HL-60 (cell line): Measurements from ENCODE around the gene CSNK1D.

ENCODE experiments used
- GABPA ChIP-seq: IDR thresholded peaks from 2 replicates; pipeline ENCODE4 v1.6.1; 2012; ENCODE audit warnings: low read depth
- POLR2AphosphoS5 ChIP-seq: IDR thresholded peaks from 2 replicates; pipeline ENCODE4 v1.6.1; 2012; ENCODE audit warnings: low read depth
- REST ChIP-seq: IDR thresholded peaks from 2 replicates; pipeline ENCODE4 v1.6.1; 2012; ENCODE audit warnings: low read depth; ENCODE audit not compliant: insufficient replicate concordance
- SPI1 ChIP-seq: IDR thresholded peaks from 2 replicates; pipeline ENCODE4 v1.6.1; 2012; ENCODE audit warnings: low read depth, mild to moderate bottlenecking, borderline replicate concordance
- TF ChIP-seq, protein P1 (sequence below): IDR thresholded peaks from one replicate; pipeline ENCODE4 v1.5.1; 2011; ENCODE audit warnings: low read length, control low read depth, inconsistent platforms; ENCODE audit not compliant: insufficient read depth

GRCh38 chr17:82239401-82239925 is 34.0 kb downstream of the CSNK1D start:
- TF ChIP-seq, protein P1, sequence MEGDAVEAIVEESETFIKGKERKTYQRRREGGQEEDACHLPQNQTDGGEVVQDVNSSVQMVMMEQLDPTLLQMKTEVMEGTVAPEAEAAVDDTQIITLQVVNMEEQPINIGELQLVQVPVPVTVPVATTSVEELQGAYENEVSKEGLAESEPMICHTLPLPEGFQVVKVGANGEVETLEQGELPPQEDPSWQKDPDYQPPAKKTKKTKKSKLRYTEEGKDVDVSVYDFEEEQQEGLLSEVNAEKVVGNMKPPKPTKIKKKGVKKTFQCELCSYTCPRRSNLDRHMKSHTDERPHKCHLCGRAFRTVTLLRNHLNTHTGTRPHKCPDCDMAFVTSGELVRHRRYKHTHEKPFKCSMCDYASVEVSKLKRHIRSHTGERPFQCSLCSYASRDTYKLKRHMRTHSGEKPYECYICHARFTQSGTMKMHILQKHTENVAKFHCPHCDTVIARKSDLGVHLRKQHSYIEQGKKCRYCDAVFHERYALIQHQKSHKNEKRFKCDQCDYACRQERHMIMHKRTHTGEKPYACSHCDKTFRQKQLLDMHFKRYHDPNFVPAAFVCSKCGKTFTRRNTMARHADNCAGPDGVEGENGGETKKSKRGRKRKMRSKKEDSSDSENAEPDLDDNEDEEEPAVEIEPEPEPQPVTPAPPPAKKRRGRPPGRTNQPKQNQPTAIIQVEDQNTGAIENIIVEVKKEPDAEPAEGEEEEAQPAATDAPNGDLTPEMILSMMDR, result no peak
- no peak for TF ChIP-seq REST
- TF ChIP-seq POLR2AphosphoS5, result peak; percentile 6; the same call in 1 of the 2 replicates
- TF ChIP-seq GABPA, result no peak
- TF ChIP-seq SPI1, result peak; percentile 13; the same call in 1 of the 2 replicates
